Fibroblast of the aortic adventitia (primary cell): Measurements from ENCODE around the gene CHPF. TPM values are rescaled to one million over a fixed set of nuclear protein-coding genes. Genes with fewer than 3 reads are reported as not detected.

Experiments
- DNase-seq: peaks from one replicate; pipeline ENCODE4 v3.0.0-alpha.2; 2010; ENCODE audit warnings: low read depth
- H3K4me3 ChIP-seq: 2 replicates; pipeline ENCODE4 v1.5.1; 2011; ENCODE audit warnings: low read depth, mild to moderate bottlenecking, control low read depth, low read length, moderate library complexity
- total RNA-seq: library from RNA; depleted of rRNA; stranded (reverse); fragments of >200 nt; gene quantifications from 2 replicates; pipeline ENCODE4 v1.2.3, GENCODE V29; 2012; ENCODE audit warnings: low replicate concordance
- TF ChIP-seq, protein P1 (sequence below): IDR thresholded peaks from 2 replicates; pipeline ENCODE4 v1.5.1; 2011; ENCODE audit warnings: mild to moderate bottlenecking, low read length, control low read depth, inconsistent platforms; ENCODE audit not compliant: insufficient read depth

The CHPF gene
- total RNA-seq, 1 donor = 62.4 TPM

GRCh38 chr2:219517954-219518778 lies 25.4 kb downstream of the CHPF start:
- H3K4me3 ChIP-seq = no peak overlapping the region
- TF ChIP-seq, protein P1, sequence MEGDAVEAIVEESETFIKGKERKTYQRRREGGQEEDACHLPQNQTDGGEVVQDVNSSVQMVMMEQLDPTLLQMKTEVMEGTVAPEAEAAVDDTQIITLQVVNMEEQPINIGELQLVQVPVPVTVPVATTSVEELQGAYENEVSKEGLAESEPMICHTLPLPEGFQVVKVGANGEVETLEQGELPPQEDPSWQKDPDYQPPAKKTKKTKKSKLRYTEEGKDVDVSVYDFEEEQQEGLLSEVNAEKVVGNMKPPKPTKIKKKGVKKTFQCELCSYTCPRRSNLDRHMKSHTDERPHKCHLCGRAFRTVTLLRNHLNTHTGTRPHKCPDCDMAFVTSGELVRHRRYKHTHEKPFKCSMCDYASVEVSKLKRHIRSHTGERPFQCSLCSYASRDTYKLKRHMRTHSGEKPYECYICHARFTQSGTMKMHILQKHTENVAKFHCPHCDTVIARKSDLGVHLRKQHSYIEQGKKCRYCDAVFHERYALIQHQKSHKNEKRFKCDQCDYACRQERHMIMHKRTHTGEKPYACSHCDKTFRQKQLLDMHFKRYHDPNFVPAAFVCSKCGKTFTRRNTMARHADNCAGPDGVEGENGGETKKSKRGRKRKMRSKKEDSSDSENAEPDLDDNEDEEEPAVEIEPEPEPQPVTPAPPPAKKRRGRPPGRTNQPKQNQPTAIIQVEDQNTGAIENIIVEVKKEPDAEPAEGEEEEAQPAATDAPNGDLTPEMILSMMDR = no peak
- no peak for DNase-seq

- no peak for DNase-seq
- no peak overlapping the region for H3K4me3 ChIP-seq
- TF ChIP-seq, protein P1 = no peak
Observed at GRCh38 chr2:219516888-219517287, 26.7 kb downstream of the CHPF start.

GRCh38 chr2:219515874-219516629 lies 27.6 kb downstream of the CHPF start:
- TF ChIP-seq, protein P1 = no peak
- H3K4me3 ChIP-seq = no peak overlapping the region
- no peak for DNase-seq

DNA sequence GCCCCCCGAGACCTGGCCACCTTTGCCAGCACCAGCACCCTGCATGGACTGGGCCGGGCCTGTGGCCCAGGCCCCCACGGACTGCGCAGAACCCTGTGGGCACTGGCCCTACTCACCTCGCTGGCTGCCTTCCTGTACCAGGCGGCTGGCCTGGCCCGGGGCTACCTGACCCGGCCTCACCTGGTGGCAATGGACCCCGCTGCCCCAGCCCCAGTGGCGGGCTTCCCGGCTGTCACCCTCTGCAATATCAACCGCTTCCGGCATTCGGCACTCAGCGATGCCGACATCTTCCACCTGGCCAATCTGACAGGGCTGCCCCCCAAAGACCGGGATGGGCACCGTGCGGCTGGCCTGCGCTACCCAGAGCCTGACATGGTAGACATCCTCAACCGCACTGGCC lies 28.8 kb downstream of the CHPF start:
- TF ChIP-seq, protein P1 = no peak
- H3K4me3 ChIP-seq = no peak overlapping the region
- no peak for DNase-seq

DNA sequence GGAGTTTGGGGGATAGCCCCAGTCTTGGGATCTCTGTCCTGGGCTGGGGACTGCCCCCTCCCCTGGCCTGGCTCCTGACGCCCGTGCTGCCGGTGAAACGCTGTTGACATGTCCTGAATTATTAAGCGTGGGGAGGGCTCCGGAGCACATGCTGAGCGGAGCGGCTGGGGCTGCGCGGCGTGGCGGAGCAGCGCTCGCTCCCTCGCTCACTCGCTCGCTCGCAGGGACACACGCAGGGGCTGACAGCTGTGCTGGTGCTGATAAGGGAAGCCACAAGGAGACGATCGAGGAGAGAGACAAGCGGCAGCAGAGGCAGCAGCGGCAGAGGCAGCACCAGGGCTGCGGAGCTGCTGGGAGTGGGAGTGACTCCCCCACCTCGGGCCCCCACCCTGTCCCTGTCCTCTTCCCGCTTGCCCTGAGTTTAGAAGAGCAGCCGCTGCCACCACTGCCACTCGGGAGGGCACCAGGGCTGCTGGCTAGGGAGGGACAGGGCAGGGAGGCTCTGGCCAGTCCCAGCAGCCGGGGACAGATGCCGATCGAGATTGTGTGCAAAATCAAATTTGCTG lies 29.3 kb downstream of the CHPF start, which contains the start of gene ASIC4:
TSS of gene ASIC4 (plus strand) at position 287 of the 566 bp plus-strand sequence. CDS start at position 530, 243 bp downstream.
- no peak within 1 kb of the TSS for H3K4me3 ChIP-seq
- no peak for DNase-seq
- TF ChIP-seq, protein P1 = no peak

DNA sequence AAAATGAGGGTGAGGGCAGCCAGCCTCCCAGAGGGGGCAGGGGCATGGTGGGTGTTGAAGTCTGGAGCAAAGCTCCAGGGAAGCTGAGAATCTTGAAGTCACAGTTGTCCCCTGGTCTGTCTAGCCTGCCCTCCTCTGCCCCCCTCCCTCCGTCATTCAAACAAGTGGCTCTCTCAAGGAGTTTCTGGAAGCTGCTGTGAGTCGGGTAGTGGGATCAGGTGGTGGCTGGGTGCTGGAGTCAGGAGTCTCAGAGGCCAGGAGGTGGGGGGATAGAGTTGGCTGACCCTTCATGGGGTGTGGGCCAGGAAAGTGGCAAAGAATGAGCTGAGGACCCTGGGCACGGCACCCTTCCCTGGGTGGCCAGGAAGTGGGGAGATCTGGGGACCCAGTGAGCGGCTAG lies 29.8 kb downstream of the CHPF start:
- no peak for DNase-seq
- TF ChIP-seq, protein P1 = no peak
- no peak overlapping the region for H3K4me3 ChIP-seq
